ENCODE data around the gene OSGEPL1. TPM values are rescaled to one million over a fixed set of nuclear protein-coding genes. Genes with fewer than 3 reads are reported as not detected.

Gene OSGEPL1
- total RNA-seq, 4 donors from 2014 or later = 1.5 to 6.2 (median 3.2) TPM

- 82% methylated on average over 10 of the region's 10 CpGs for WGBS
- Histone ChIP-seq H3K27me3 (no peaks in the 10 kb centered on the region), H3K27ac (replicated peaks in 1 of 4) (no peak overlapping the region), H3K4me3 (no peak overlapping the region), H3K4me1 (no peaks in the 10 kb centered on the region), H3K36me3 (peaks cover 5 to 81% (median 50%) of the 10 kb centered on the region in 4 donors), H3K9me3 (no peaks in the 10 kb centered on the region)
- TF ChIP-seq, protein P1, sequence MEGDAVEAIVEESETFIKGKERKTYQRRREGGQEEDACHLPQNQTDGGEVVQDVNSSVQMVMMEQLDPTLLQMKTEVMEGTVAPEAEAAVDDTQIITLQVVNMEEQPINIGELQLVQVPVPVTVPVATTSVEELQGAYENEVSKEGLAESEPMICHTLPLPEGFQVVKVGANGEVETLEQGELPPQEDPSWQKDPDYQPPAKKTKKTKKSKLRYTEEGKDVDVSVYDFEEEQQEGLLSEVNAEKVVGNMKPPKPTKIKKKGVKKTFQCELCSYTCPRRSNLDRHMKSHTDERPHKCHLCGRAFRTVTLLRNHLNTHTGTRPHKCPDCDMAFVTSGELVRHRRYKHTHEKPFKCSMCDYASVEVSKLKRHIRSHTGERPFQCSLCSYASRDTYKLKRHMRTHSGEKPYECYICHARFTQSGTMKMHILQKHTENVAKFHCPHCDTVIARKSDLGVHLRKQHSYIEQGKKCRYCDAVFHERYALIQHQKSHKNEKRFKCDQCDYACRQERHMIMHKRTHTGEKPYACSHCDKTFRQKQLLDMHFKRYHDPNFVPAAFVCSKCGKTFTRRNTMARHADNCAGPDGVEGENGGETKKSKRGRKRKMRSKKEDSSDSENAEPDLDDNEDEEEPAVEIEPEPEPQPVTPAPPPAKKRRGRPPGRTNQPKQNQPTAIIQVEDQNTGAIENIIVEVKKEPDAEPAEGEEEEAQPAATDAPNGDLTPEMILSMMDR (IDR thresholded peaks at IDR 0.05) = peak; percentile 35 to 63 (median 47)
- no peak for TF ChIP-seq POLR2AphosphoS5 (IDR thresholded peaks at IDR 0.05)
- intact Hi-C loops (cut with DNase I) = loop anchor here (10.0 kb wide), 1 partner anchor 314 kb away; the partner anchor contains the start of gene MSTN
- DNase-seq (ENCODE audit: extremely low spot score) = no peak
These were observed 11.4 kb downstream of the OSGEPL1 start for GRCh38 chr2:189751080-189751658.

DNA sequence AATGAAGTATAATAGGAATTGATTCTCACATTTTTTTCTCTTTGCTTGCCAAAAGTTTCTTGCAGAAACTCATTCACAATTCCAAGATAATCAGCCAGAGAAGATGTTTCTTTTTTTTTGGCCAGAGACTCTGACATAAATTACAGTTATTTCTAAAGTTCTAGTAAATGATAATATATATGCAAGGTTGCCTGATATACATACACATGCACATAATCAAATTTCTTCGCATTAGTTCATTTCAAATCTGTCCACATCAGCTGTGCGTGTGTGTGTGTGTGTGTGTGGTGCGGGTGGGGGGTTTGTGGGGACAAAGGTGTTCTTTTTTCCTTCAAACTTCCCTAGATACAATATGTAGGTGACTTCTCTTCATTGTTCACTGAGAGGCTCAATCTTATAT lies 33.2 kb downstream of the OSGEPL1 start:
- WGBS = 74% methylated on average over 3 of the region's 3 CpGs
- intact Hi-C loops (cut with DNase I) = no loop called here

DNA sequence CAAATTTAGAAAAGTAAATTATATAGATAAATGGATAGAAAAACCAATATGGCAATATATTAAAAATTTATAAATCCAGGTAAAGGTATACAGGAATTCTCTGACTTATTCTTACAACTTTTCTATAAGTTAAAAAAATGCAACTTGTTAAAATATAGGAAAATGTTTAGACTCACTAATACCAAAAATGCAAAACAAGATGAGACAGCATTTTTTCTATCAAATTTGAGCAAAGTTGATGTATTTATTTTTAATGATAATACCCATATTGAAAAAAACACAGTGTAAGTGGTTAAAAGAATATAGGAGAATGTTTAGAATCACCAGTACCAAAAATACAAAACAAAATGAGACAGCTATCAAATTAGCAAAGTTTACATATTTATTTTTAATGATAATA lies 35.7 kb downstream of the OSGEPL1 start:
- no peak for TF ChIP-seq EP300 (IDR thresholded peaks at IDR 0.05)
- TF ChIP-seq, protein P1 (IDR thresholded peaks at IDR 0.05) = no peak
- TF ChIP-seq POLR2A (IDR thresholded peaks at IDR 0.05; ENCODE audit: low read depth) = no peak
- no peak for TF ChIP-seq POLR2AphosphoS5 (IDR thresholded peaks at IDR 0.05)
- Histone ChIP-seq H3K27me3 (no peaks in the 10 kb centered on the region), H3K36me3 (peaks cover 0 to 22% (median 7%) of the 10 kb centered on the region in 4 donors), H3K4me3 (no peak overlapping the region), H3K9me3 (no peaks in the 10 kb centered on the region), H3K4me1 (no peaks in the 10 kb centered on the region), H3K27ac (replicated peaks in 1 of 4) (no peak overlapping the region)
- no peak for DNase-seq (ENCODE audit: extremely low spot score)
- intact Hi-C loops (cut with DNase I) = no loop called here

More for the DNA sequence above, 33.2 kb downstream of the OSGEPL1 start:
- no peak overlapping the region for H3K4me3 ChIP-seq
- H3K36me3 ChIP-seq = peaks cover 0 to 22% (median 8%) of the 10 kb centered on the region in 4 donors
- TF ChIP-seq, protein P1 (IDR thresholded peaks at IDR 0.05) = no peak
- TF ChIP-seq POLR2AphosphoS5 (IDR thresholded peaks at IDR 0.05) (no peak), POLR2A (IDR thresholded peaks at IDR 0.05; ENCODE audit: low read depth) (no peak), EP300 (IDR thresholded peaks at IDR 0.05) (no peak)
- DNase-seq (ENCODE audit: extremely low spot score) = no peak
- no peaks in the 10 kb centered on the region for H3K27me3 ChIP-seq
- no peaks in the 10 kb centered on the region for H3K4me1 ChIP-seq
- no peak overlapping the region for H3K27ac ChIP-seq (replicated peaks in 1 of 4)
- no peaks in the 10 kb centered on the region for H3K9me3 ChIP-seq

GRCh38 chr2:189726271-189726670 lies 36.3 kb downstream of the OSGEPL1 start:
- H3K27ac ChIP-seq (replicated peaks in 1 of 4) = no peak overlapping the region
- H3K4me1 ChIP-seq = no peaks in the 10 kb centered on the region
- DNase-seq (ENCODE audit: extremely low spot score) = no peak
- no peaks in the 10 kb centered on the region for H3K9me3 ChIP-seq
- intact Hi-C loops (cut with DNase I) = no loop called here
- H3K36me3 ChIP-seq = peaks cover 0 to 23% (median 9%) of the 10 kb centered on the region in 4 donors
- TF ChIP-seq POLR2AphosphoS5 (IDR thresholded peaks at IDR 0.05) (no peak), EP300 (IDR thresholded peaks at IDR 0.05) (no peak), POLR2A (IDR thresholded peaks at IDR 0.05; ENCODE audit: low read depth) (no peak)
- TF ChIP-seq, protein P1 (IDR thresholded peaks at IDR 0.05) = no peak
- no peak overlapping the region for H3K4me3 ChIP-seq
- 100% methylated on average over 1 of the region's 1 CpG for WGBS
- H3K27me3 ChIP-seq = no peaks in the 10 kb centered on the region

GRCh38 chr2:189723192-189723591 lies 39.4 kb downstream of the OSGEPL1 start:
- intact Hi-C loops (cut with DNase I) = no loop called here
- Histone ChIP-seq H3K27me3 (no peaks in the 10 kb centered on the region), H3K4me1 (no peaks in the 10 kb centered on the region), H3K36me3 (peaks cover 3 to 28% (median 4%) of the 10 kb centered on the region in 4 donors), H3K4me3 (no peak overlapping the region), H3K9me3 (no peaks in the 10 kb centered on the region), H3K27ac (replicated peaks in 1 of 4) (no peak overlapping the region)
- no peak for TF ChIP-seq POLR2AphosphoS5 (IDR thresholded peaks at IDR 0.05)
- no peak for TF ChIP-seq POLR2A (IDR thresholded peaks at IDR 0.05; ENCODE audit: low read depth)
- TF ChIP-seq EP300 (IDR thresholded peaks at IDR 0.05) = no peak
- TF ChIP-seq, protein P1 (IDR thresholded peaks at IDR 0.05) = no peak
- DNase-seq (ENCODE audit: extremely low spot score) = no peak

All from esophagus muscularis mucosa (tissue), 4 donors.